ENCODE data around the gene IFT88. TPM values are rescaled to one million over a fixed set of nuclear protein-coding genes. Genes with fewer than 3 reads are reported as not detected.

The IFT88 gene
- total and polyA plus RNA-seq, 2 donors (not counting 1 experiment from before 2014, with no cell fraction given): 9.3 to 17.5 TPM

DNA sequence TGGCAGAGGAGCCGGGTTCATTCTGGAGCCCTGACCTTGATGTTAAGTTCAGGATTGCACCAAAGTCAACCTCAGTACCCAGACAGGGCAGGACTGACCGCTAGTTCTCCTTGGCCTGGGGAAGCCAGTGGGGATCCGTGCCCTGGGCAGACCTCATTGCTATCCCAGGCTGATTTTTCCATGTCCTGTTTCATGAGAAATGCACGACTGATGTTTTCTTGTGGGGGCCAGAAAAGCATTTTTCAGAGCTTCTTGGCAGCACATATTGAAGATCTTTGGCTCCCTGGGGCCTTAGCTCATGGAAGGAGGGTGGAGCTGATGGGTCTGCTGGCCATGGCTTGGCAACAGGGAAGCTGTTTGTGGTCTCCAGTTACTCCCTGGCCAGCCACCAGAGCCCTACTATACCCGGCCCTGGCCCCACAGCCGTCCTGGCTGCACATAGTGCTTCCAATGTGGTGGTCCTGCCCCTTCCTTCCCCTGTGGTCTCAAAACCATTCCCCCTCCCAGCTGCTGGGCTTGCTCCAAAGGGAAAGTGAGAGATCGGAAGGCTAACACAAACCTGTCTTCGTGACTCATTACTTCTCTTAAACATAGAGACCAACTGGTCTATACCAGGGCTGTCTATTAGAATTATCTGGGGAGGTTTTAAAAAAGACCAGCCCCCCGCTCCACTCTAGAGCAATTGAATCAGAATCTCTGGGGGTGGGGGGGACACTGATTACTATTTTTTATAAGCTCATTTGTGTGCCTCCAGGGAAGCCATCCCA is 147.8 kb downstream of the IFT88 start:
- H3K4me1 ChIP-seq (ENCODE audit: control insufficient read depth, extremely low read depth, insufficient read depth, low read length): peaks cover 9% of the 10 kb centered on the region
- no peaks in the 10 kb centered on the region for H3K36me3 ChIP-seq (ENCODE audit: control insufficient read depth, insufficient read depth, low read length)
- no peak overlapping the region for H3K9ac ChIP-seq (ENCODE audit: insufficient read depth, low read length)
- H3K4me3 ChIP-seq (replicated peaks in 1 of 4; ENCODE audit: control extremely low read depth in 1 of 4, insufficient read depth in 1 of 4, low read depth in 3 of 4, low read length in 4 of 4): peak overlapping the region in 2 of 4 experiments; percentile 6 to 30
- peak; percentile 82 to 94 for DNase-seq (ENCODE audit: low read depth in 2 of 2)
- H2AFZ ChIP-seq (ENCODE audit: low read length): peak overlapping the region; percentile 60
- TF ChIP-seq EZH2 (IDR thresholded peaks at IDR 0.05; ENCODE audit: low read length, missing control alignments): no peak
- TF ChIP-seq, protein P1, sequence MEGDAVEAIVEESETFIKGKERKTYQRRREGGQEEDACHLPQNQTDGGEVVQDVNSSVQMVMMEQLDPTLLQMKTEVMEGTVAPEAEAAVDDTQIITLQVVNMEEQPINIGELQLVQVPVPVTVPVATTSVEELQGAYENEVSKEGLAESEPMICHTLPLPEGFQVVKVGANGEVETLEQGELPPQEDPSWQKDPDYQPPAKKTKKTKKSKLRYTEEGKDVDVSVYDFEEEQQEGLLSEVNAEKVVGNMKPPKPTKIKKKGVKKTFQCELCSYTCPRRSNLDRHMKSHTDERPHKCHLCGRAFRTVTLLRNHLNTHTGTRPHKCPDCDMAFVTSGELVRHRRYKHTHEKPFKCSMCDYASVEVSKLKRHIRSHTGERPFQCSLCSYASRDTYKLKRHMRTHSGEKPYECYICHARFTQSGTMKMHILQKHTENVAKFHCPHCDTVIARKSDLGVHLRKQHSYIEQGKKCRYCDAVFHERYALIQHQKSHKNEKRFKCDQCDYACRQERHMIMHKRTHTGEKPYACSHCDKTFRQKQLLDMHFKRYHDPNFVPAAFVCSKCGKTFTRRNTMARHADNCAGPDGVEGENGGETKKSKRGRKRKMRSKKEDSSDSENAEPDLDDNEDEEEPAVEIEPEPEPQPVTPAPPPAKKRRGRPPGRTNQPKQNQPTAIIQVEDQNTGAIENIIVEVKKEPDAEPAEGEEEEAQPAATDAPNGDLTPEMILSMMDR (conservative IDR thresholded peaks at IDR 0.05 in 1 of 2, IDR thresholded peaks at IDR 0.05 in 1 of 2; ENCODE audit: low read depth in 1 of 2, low read length in 2 of 2): no peak
- H3K4me2 ChIP-seq (ENCODE audit: extremely low read depth, insufficient read depth, low read length): peak overlapping the region; percentile 88
- H3K9me3 ChIP-seq (ENCODE audit: control insufficient read depth, insufficient read depth, low read depth, low read length): no peaks in the 10 kb centered on the region
- H3K27me3 ChIP-seq (ENCODE audit: control insufficient read depth, insufficient read depth, low read length): no peaks in the 10 kb centered on the region
- H3K27ac ChIP-seq (ENCODE audit: insufficient read depth, low read length): peak overlapping the region; percentile 54
- no peaks in the 10 kb centered on the region for H3K79me2 ChIP-seq (ENCODE audit: control insufficient read depth, insufficient read depth, low read length)
- no peaks in the 10 kb centered on the region for H4K20me1 ChIP-seq (ENCODE audit: control insufficient read depth, extremely low read depth, insufficient read depth, low read length)

DNA sequence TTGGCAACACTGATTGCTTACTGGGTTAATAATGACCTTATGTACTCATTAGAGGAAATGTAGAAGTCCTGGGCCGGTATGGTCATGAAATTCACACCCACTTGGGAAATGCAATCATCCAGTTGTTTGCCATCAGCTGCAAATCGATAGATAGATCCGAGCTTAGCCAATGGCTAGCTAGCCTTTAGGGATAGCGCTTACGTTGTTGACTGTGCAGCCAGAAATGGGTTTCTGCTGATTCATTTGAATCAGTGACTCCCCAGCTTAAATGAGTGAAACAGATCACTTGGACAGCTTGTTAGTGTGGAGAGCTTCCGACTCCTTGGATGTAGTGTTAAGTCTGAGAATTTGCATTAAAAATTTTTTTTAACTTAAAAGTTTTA is 148.4 kb downstream of the IFT88 start:
- TF ChIP-seq, protein P1 (conservative IDR thresholded peaks at IDR 0.05 in 1 of 2, IDR thresholded peaks at IDR 0.05 in 1 of 2; ENCODE audit: low read depth in 1 of 2, low read length in 2 of 2): no peak
- no peak for TF ChIP-seq EZH2 (IDR thresholded peaks at IDR 0.05; ENCODE audit: low read length, missing control alignments)
- Histone ChIP-seq H4K20me1 (ENCODE audit: control insufficient read depth, extremely low read depth, insufficient read depth, low read length) (no peaks in the 10 kb centered on the region), H3K27me3 (ENCODE audit: control insufficient read depth, insufficient read depth, low read length) (no peaks in the 10 kb centered on the region), H3K4me1 (ENCODE audit: control insufficient read depth, extremely low read depth, insufficient read depth, low read length) (peaks cover 9% of the 10 kb centered on the region), H3K4me3 (replicated peaks in 1 of 4; ENCODE audit: control extremely low read depth in 1 of 4, insufficient read depth in 1 of 4, low read depth in 3 of 4, low read length in 4 of 4) (no peak overlapping the region), H3K79me2 (ENCODE audit: control insufficient read depth, insufficient read depth, low read length) (no peaks in the 10 kb centered on the region), H2AFZ (ENCODE audit: low read length) (no peak overlapping the region), H3K9ac (ENCODE audit: insufficient read depth, low read length) (no peak overlapping the region), H3K27ac (ENCODE audit: insufficient read depth, low read length) (no peak overlapping the region), H3K9me3 (ENCODE audit: control insufficient read depth, insufficient read depth, low read depth, low read length) (no peaks in the 10 kb centered on the region), H3K36me3 (ENCODE audit: control insufficient read depth, insufficient read depth, low read length) (no peaks in the 10 kb centered on the region), H3K4me2 (ENCODE audit: extremely low read depth, insufficient read depth, low read length) (peak overlapping the region; percentile 44)
- DNase-seq (ENCODE audit: low read depth in 2 of 2): no peak

DNA sequence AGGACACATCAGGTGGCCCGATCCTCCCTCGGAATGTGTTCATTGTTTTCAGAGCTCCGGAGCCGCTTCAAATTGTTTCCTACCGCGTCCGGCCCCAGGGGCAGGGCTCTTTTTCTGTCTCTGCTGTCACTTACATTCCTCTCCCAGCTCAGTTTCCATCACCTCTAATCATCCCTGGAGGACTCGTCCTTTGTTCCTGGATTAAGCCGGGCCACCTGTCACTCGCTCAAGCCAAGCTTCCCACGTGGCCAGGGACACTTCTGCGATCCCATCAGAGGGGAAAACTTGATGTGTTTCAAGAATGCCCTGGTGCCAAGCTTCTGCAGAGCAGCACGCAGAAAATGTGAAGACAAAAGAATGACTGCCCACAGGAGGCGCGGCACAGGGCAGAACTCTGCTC is 150.0 kb downstream of the IFT88 start:
- Histone ChIP-seq H3K27ac (ENCODE audit: insufficient read depth, low read length) (no peak overlapping the region), H3K27me3 (ENCODE audit: control insufficient read depth, insufficient read depth, low read length) (no peaks in the 10 kb centered on the region), H3K4me3 (replicated peaks in 1 of 4; ENCODE audit: control extremely low read depth in 1 of 4, insufficient read depth in 1 of 4, low read depth in 3 of 4, low read length in 4 of 4) (no peak overlapping the region), H3K4me2 (ENCODE audit: extremely low read depth, insufficient read depth, low read length) (no peak overlapping the region), H3K79me2 (ENCODE audit: control insufficient read depth, insufficient read depth, low read length) (no peaks in the 10 kb centered on the region), H3K9ac (ENCODE audit: insufficient read depth, low read length) (no peak overlapping the region), H2AFZ (ENCODE audit: low read length) (no peak overlapping the region), H3K36me3 (ENCODE audit: control insufficient read depth, insufficient read depth, low read length) (no peaks in the 10 kb centered on the region), H3K4me1 (ENCODE audit: control insufficient read depth, extremely low read depth, insufficient read depth, low read length) (peaks cover 13% of the 10 kb centered on the region), H4K20me1 (ENCODE audit: control insufficient read depth, extremely low read depth, insufficient read depth, low read length) (no peaks in the 10 kb centered on the region), H3K9me3 (ENCODE audit: control insufficient read depth, insufficient read depth, low read depth, low read length) (no peaks in the 10 kb centered on the region)
- DNase-seq (ENCODE audit: low read depth in 2 of 2): no peak
- no peak for TF ChIP-seq EZH2 (IDR thresholded peaks at IDR 0.05; ENCODE audit: low read length, missing control alignments)

Data from fibroblast of lung (primary cell).